Tibial nerve (tissue), 4 donors: ENCODE data around the gene PCBP4. TPM values are rescaled to one million over a fixed set of nuclear protein-coding genes. Genes with fewer than 3 reads are reported as not detected.

Experiments used
- DNase-seq, 2 donors: peaks; one replicate each; pipeline ENCODE4 v3.0.0-alpha.2; 2019; ENCODE audit warnings: low spot score in 2 of 2
- H3K27ac ChIP-seq, 4 donors: fragments of 200-600 bp; sonication (generic) in 3 of 4; one replicate each; pipeline ENCODE4 v1.5.1; 2017 to 2019; ENCODE audit warnings: mild to moderate bottlenecking in 1 of 4
- H3K27me3 ChIP-seq, 2 donors: fragments of 200-600 bp; sonication (generic) in 1 of 2; one replicate each; pipeline versions ENCODE4 v1.5.1 to v1.6.0; 2017 to 2019
- H3K36me3 ChIP-seq, 3 donors: fragments of 200-600 bp; sonication (generic); one replicate each; pipeline ENCODE4 v1.5.1; 2018 to 2019
- H3K4me1 ChIP-seq, 4 donors: fragments of 200-600 bp; sonication (generic) in 3 of 4; one replicate each; pipeline ENCODE4 v1.5.1; 2017 to 2019
- H3K4me3 ChIP-seq, 4 donors: fragments of 200-600 bp; sonication (generic) in 3 of 4; one replicate each; pipeline ENCODE4 v1.5.1; 2017 to 2019; ENCODE audit warnings: mild to moderate bottlenecking in 1 of 4, moderate library complexity in 1 of 4
- H3K9me3 ChIP-seq, 4 donors: fragments of 200-600 bp; sonication (generic) in 3 of 4; one replicate each; pipeline ENCODE4 v1.5.1; 2017 to 2019
- EP300 ChIP-seq, 2 donors: sonication (generic); formaldehyde crosslinking; IDR thresholded peaks; one replicate each; pipeline ENCODE4 v1.6.1; 2017; ENCODE audit warnings: antibody characterized with exemption in 2 of 2, mild to moderate bottlenecking in 1 of 2
- POLR2A ChIP-seq, 2 donors: fragments of 450-650 bp; IDR thresholded peaks; one replicate each; pipeline ENCODE4 v1.6.1; 2017; ENCODE audit warnings: antibody characterized with exemption in 2 of 2, mild to moderate bottlenecking in 2 of 2, moderate library complexity in 2 of 2
- WGBS, 2 donors: methylation state at CpG; one replicate each; pipeline ENCODE4 v1.1.5; 2018; 5-methylcytosine and 5-hydroxymethylcytosine counted together
- total RNA-seq, 4 donors: library from RNA; depleted of rRNA; stranded (reverse); fragments of >200 nt; gene quantifications; one replicate each; pipeline ENCODE4 v1.1.0, GENCODE V29; 2016
- TF ChIP-seq, protein P1 (sequence below), 5 experiments: fragments of 200-600 bp in 3 of 5; fragments of 450-650 bp in 2 of 5; sonication (generic) in 3 of 5; IDR thresholded peaks; one replicate each; pipeline ENCODE4 v1.5.1; 2016 to 2019; ENCODE audit warnings: antibody characterized with exemption in 5 of 5, mild to moderate bottlenecking in 3 of 5, moderate library complexity in 2 of 5

The PCBP4 gene
- total RNA-seq, 4 donors from 2014 or later = 838 to 1,216 (median 1,000) TPM

DNA sequence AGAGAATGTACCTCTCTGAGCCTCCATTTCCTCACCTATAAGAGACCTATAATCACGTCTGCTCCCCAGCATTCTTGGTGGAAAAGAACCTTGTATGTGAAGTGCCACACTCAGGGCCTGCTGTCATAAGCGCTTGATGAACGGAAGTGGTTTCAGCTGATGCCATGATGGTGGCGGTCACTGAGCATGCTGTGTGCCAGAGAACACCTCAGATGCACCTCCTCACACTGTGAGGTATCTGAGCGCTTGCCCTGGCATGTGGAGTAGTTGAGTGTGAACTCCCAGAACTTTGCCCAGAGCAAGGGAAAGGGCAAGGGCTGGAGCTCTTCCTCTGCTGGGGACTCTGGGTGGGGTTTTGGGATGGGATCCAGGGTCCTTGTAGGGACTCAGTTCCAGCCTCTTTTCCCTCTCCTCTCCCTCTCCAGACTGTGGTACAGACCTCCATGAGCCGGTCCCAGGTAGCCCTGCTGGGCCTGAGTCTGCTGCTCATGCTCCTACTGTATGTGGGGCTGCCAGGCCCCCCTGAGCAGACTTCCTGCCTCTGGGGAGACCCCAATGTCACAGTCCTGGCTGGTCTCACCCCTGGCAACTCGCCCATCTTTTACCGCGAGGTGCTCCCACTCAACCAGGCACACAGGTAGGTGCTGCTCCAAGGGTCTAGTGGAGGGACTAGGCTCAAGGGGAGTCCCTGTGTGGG is 10.3 kb upstream of the PCBP4 start:
- peak overlapping the region in 1 of 4 donors; percentile 35 for H3K27ac ChIP-seq
- H3K4me1 ChIP-seq = peaks cover 0 to 58% (median 34%) of the 10 kb centered on the region in 4 donors

DNA sequence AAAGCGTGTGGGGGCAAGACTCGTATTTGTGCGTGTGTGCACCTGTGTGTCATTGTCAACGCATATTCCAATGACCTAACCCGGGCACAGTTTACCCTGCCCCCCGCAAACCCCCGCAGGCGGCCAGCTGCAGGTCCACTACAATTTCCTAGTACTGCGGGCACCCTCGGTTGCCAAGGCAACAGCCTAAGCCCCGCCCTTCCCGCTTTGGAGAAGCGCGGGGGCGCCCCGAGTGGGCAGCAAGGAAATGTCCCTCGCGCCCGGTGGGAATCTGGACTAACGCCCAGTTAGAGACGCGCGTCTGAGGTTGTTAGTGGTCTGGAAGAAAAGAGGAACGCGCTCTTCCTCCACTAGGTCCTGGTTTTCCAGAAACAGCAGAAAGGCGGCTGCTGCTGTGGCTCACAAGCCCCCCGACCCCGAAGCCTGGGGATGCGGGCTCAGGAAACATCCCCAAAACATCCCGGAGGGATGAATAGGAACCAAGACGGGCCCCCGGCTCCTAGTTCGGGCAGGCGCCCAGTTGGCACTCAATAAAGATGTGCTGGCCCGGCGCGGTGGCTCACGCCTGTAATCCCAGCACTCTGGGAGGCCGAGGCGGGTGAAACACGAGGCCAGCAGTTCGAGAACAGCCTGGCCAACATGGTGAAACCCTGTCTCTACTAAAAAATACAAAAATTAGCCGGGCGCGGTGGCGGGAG is 8.7 kb upstream of the PCBP4 start:
- TF ChIP-seq, protein P1, sequence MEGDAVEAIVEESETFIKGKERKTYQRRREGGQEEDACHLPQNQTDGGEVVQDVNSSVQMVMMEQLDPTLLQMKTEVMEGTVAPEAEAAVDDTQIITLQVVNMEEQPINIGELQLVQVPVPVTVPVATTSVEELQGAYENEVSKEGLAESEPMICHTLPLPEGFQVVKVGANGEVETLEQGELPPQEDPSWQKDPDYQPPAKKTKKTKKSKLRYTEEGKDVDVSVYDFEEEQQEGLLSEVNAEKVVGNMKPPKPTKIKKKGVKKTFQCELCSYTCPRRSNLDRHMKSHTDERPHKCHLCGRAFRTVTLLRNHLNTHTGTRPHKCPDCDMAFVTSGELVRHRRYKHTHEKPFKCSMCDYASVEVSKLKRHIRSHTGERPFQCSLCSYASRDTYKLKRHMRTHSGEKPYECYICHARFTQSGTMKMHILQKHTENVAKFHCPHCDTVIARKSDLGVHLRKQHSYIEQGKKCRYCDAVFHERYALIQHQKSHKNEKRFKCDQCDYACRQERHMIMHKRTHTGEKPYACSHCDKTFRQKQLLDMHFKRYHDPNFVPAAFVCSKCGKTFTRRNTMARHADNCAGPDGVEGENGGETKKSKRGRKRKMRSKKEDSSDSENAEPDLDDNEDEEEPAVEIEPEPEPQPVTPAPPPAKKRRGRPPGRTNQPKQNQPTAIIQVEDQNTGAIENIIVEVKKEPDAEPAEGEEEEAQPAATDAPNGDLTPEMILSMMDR (IDR thresholded peaks at IDR 0.05) = peak in 2 of 5 experiments; percentile 15 to 34
- TF ChIP-seq POLR2A (IDR thresholded peaks at IDR 0.05) (no peak), EP300 (IDR thresholded peaks at IDR 0.05) (peak; percentile 7 to 21)
- Histone ChIP-seq H3K9me3 (no peaks in the 10 kb centered on the region), H3K4me3 (peak overlapping the region; percentile 46 to 90 (median 66)), H3K36me3 (peaks cover 0 to 10% (median 0%) of the 10 kb centered on the region in 3 donors), H3K4me1 (peaks cover 0 to 45% (median 24%) of the 10 kb centered on the region in 4 donors), H3K27me3 (no peaks in the 10 kb centered on the region), H3K27ac (peak overlapping the region; percentile 82 to 98 (median 91))
- 26 to 27% methylated on average over 43 to 44 of the region's 46 CpGs for WGBS, 2 donors
- DNase-seq = peak; percentile 66 to 73

More for the DNA sequence above, 10.3 kb upstream of the PCBP4 start:
- 90 to 94% methylated on average over 9 of the region's 9 CpGs for WGBS, 2 donors
- Histone ChIP-seq H3K27me3 (no peaks in the 10 kb centered on the region), H3K4me3 (no peak overlapping the region), H3K36me3 (peaks cover 0 to 10% (median 0%) of the 10 kb centered on the region in 3 donors), H3K9me3 (no peaks in the 10 kb centered on the region)
- DNase-seq = no peak
- TF ChIP-seq POLR2A (IDR thresholded peaks at IDR 0.05) (no peak), EP300 (IDR thresholded peaks at IDR 0.05) (no peak)
- TF ChIP-seq, protein P1 (IDR thresholded peaks at IDR 0.05) = no peak

DNA sequence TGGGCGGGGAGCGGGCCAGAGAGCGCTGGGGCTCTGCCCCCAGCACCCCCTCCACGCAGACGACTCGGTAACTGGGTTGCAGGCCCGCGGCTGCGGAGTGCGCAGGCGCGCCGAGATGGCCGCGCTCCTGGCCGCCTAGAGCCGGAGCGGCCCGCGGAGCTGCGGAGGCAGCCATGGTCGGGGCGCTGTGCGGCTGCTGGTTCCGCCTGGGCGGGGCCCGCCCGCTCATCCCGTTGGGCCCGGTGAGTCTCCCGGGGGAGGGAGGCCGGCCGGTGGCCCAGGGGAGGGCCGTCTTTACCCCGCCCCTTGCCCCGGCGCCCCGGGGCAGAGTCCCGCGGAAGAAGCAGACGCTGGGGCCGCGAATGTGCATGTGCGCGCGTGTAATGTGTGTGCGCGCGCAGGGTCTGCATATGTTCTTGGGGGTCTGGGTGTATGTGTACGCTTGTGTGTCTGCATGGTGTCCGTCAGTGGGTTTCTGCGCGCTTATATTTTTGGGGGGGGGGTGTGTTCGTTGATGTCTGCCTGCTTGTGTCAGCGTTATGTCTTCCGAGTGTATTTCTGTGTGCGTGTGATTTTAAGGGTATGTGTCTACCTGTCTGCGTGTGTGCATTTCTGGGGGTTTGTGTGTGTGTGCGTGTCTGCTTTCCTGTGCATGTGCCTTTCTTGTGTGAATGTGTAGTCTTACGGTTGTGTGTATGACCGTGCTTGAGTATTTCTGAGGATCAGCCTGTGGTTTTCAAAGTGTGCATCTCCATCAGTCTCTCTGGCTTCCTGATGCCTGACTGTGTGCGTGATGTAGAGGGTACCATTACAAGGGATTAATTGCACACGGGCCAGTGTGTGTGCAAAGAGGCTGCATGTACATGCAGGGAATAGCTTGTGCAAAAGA is 8.0 kb upstream of the PCBP4 start, which contains the start of gene ABHD14A:
ABHD14A (plus strand) TSS at position 102 of the 889 bp plus-strand sequence; CDS start at position 174, 72 bp downstream.
- no peaks in the 10 kb centered on the region for H3K9me3 ChIP-seq
- no peaks in the 10 kb centered on the region for H3K27me3 ChIP-seq
- H3K36me3 ChIP-seq = peaks cover 0 to 8% (median 0%) of the 10 kb centered on the region in 3 donors
- no peak for DNase-seq
- TF ChIP-seq, protein P1 (IDR thresholded peaks at IDR 0.05) = no peak
- peak; percentile 11 to 57 for TF ChIP-seq POLR2A (IDR thresholded peaks at IDR 0.05)
- peak within 1 kb of the TSS; percentile 46 to 90 (median 66) for H3K4me3 ChIP-seq
- peaks cover 0 to 44% (median 24%) of the 10 kb centered on the region in 4 donors for H3K4me1 ChIP-seq
- WGBS, 2 donors = 0 to 1% methylated on average over 42 to 61 of the region's 63 CpGs
- H3K27ac ChIP-seq = peak within 1 kb of the TSS; percentile 82 to 98 (median 91)

DNA sequence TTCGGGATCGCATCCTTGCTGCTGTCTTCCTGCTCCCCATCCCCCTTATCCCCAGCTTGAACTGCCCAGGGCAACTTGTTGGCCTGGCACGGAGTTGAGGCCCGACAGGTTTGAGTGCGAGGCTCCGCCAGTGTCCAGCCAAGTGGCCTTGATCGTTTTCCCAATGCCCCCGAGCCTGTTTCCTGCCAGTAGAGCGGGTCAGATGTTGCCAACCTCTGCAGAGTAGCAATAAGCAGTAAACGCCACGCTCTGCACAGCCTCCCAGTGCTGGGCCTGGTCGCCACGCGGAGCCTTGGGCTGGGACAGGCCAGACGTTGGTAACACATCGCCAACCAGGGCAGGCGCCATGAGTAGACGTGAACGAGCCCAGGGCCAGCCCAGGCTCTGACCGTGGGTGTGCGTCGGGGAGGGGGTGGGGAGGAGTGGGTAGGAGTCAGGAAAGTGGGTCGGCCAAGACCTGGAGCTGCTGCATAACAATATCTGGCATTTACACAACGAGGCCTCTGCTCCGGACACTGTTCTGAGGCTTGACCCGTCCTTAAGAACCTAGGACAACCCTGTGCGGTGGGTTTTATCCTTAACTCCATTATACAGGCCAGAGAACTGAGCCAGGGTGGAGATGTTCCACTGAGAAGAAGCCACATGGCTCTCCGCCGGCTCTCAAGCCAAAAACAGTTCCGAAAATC is 7.2 kb upstream of the PCBP4 start:
- H3K36me3 ChIP-seq = peaks cover 0 to 8% (median 0%) of the 10 kb centered on the region in 3 donors
- H3K27me3 ChIP-seq = no peaks in the 10 kb centered on the region
- no peaks in the 10 kb centered on the region for H3K9me3 ChIP-seq
- peak overlapping the region; percentile 46 to 90 (median 66) for H3K4me3 ChIP-seq
- peak in 1 of 2 donors; percentile 56 for DNase-seq
- no peak for TF ChIP-seq POLR2A (IDR thresholded peaks at IDR 0.05)
- TF ChIP-seq, protein P1 (IDR thresholded peaks at IDR 0.05) = peak in 1 of 5 experiments; percentile 60
- peak overlapping the region; percentile 82 to 98 (median 91) for H3K27ac ChIP-seq
- WGBS, 2 donors = 13 to 15% methylated on average over 27 to 30 of the region's 30 CpGs
- H3K4me1 ChIP-seq = peaks cover 0 to 48% (median 24%) of the 10 kb centered on the region in 4 donors
